NCI-H460 (cell line): ENCODE measurements around the gene RGS12. TPM values are rescaled to one million over a fixed set of nuclear protein-coding genes. Genes with fewer than 3 reads are reported as not detected.

Source experiments
- DNase-seq: peaks from one replicate; pipeline ENCODE4 v3.0.0-alpha.2; 2016; ENCODE audit warnings: low read depth; ENCODE audit errors: extremely low read depth
- total RNA-seq: library from RNA; depleted of rRNA; stranded (reverse); fragments of >200 nt; shearing (Covaris generic); gene quantifications from 2 replicates; pipeline ENCODE4 v1.2.3, GENCODE V29; 2014

Gene RGS12
- total RNA-seq, 1 experiment from 2014 or later = 7.9 TPM

- DNase-seq = no peak
Observed at GRCh38 chr4:3269105-3269927, 23.5 kb upstream of the RGS12 start.

GRCh38 chr4:3269991-3270611 is 22.7 kb upstream of the RGS12 start:
- no peak for DNase-seq

DNA sequence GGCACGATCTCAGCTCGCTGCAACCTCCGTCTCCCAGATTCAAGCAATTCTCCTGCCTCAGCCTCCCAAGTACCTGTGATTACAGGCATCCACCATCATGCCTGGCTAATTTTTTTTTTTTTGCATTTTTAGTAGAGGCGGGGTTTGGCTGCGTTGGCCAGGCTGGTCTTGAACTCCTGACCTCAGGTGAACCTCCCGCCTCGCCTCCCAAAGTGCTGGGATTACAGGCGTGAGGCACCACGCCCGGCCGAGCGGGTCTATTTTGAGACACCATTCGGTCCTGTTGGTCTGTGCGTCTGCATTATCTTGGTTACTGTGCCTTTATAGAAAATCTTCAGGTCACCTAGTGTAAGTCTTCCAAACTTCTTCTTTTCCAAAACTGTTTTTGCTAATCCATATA is 21.7 kb upstream of the RGS12 start:
- no peak for DNase-seq

DNA sequence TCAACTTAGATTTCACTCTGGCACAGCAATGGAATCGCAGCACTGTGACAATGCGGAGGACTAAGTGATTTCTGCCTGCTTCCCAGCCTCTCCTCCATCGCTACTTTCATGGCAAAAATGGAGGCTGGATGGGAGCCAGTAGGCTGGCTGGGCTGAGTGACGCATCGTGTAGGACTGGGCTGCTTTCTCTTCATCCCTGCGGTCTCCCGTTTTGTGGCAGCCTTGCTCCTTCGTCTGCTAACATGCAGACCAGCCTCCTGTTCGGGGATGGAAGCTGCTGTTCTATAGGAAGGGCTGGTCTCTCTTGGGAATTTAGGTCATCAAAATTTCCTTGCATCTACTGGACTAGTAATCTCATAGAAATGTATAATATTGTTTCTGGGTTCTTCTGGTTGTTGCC is 15.8 kb upstream of the RGS12 start:
- DNase-seq = no peak

- no peak for DNase-seq
Observed at GRCh38 chr4:3280466-3280865, 12.4 kb upstream of the RGS12 start.

DNA sequence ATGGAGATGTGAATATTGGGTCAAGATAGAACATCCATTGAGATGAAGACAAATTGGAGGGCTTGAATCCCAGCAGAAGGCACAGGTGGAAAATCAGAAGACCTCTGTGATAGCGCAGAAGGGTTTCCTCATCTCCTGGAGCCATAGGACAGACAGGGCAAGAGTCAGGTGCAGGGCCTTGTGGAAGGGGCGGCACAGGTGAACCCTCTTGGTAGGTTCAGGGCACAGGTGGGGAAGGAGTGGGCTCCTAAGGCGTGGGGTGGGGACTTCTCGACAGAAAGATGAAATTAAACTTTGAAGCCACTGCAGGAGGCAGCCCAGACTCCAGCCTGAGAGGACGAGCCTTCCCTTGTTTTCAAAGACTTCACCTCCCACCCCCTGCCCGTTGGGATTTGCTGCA is 9.3 kb upstream of the RGS12 start:
- no peak for DNase-seq

- DNase-seq = no peak
Observed at GRCh38 chr4:3283916-3284315, 8.9 kb upstream of the RGS12 start.

DNA sequence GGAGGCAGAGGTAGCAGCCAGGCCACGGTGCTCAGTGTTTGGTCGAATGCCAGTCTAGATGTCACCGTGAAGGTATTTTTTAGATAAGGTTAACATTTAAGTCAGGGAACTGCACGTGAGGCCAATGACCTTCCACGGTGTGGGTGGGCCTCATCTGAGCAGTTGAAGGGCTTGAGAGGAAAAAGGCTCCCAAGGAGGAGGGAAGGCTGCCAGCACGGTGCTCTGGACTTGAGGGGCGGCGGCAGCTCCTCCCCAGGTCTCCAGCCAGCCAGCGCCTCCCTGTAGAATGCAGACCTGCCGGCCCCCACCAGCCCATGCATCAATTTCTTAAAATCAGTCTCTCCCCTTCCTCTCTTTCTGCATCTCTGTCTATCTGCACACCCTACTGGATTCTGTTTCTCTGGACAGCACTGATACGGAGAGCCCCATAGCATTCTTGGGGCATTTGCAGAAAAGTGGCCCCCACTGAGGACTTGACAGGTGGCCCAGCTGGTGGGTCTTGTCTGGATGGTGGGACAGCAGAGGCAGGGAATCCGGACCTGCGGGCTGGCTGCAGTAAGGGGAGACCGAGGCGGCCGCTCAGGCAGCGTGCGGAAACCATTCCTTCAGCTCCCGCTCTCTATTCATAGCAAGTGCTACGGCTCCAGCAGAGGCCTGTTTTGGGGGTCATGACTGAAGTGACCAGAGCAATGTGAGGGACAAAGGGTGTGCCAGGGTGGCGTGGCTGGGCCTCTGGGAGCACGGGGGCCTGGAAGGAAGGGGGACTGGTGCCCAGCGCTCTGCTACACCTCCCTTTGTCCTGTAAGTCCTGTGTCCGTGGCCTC is 7.9 kb upstream of the RGS12 start:
- DNase-seq = no peak

DNA sequence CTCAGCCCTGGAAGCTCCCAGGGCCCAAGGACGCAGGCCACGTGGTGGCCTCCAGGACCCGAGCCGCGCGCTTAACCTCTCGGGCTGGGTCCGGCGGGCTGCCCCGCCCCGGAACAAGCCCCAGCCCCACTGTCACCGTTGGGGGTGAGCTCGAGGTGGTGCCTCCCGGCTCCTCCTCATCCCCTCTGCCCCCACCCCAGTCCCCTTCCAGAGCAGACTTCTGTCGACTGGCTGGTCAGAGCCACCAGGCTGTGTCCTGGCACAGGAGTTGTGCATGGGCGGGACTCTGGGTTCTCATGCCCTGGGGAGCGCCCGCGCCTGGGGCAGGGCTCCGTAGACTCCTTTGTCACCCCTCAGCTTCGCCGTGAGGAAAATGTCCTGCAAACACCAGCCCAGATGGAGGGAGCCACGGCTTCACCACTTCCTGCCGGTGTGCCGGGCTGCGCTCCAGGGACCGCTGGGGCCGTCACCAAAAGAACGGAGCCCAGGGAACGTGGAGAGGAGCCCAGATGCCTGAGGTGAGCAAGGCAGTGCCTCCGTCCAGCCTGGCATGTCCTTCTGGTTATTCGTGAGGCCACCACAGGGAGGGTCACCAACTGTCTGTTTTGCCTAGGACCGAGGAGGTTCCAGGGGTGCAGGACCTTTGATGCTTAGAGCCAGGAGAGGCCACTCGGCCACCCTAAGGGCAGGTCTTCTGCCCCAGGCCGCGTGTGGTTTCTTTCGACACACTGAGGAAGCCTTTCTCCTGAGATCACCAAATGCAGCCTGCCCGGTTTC is 7.1 kb upstream of the RGS12 start:
- DNase-seq = no peak

DNA sequence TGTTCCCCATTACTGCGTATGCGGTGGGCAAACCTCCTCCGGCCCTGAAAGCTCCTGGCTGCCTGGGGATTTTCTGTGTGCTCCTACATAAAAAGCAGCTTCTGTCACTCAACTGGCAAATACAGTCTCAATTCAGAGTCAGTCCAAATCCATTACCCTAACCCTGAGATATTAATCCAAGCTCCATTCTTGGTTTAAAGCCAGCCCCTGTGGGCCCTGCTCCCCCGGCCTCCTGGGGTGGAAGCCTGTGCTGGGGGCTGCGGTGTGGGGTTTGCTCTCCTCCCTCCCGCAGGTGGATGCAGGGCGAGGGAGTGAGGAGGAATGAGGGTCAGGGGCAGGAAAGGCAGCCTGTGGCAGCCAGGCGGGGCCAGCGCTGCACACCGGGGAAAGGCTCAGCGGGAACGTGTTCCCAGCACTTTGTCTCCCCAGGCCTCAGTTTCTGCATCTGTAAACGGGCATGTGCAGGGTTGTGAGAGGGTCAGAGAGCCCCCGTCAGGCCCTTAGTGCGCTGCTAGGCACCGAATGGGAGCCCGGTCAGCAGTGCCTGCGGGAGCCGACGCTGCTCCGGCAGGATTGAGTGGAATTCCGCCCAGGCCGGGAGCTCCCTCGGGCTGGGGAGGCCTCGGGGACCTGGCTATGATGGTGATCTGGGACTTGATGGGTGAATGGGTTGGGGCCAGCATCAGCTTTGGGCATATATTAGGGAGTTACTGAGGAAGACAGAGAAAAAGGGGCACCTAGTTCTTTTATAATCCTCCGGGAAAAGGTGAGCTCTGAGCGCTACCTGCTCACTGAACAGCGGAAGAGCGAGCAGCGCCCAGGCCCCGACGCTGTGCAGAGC is 6.3 kb upstream of the RGS12 start:
- DNase-seq = no peak

DNA sequence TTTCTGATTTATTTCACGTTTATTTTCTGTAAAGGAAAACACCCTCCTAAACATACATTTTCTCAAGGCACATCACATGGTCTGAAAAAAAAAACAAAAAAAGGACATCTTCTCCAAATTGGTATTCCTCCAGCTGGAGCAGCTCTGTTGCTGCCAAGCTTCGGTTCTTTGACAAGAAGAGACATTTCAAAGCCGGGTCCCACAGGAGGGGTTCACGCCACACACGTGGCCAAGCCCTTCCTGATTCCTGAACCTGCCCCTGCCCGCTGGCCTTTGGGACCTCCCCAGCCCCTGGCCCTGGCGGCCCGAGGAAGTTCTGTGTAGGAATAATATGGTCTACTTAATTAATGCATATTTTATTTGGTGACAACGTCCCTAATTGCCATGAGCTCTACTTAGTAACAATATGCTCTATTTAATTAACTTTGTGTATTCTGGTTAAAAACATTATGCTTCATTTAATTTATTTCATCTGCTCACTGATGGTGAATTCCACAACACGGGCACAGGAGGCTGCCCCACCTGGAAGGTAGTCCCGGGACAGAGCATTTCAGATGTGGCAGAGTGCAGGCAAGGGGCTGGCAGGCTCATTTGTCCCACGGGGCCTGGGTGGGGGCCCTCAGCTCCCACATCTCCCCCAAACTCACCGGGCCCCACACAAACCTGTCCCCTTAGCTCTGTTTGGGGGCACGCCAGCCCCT is 5.4 kb upstream of the RGS12 start:
- no peak for DNase-seq

DNA sequence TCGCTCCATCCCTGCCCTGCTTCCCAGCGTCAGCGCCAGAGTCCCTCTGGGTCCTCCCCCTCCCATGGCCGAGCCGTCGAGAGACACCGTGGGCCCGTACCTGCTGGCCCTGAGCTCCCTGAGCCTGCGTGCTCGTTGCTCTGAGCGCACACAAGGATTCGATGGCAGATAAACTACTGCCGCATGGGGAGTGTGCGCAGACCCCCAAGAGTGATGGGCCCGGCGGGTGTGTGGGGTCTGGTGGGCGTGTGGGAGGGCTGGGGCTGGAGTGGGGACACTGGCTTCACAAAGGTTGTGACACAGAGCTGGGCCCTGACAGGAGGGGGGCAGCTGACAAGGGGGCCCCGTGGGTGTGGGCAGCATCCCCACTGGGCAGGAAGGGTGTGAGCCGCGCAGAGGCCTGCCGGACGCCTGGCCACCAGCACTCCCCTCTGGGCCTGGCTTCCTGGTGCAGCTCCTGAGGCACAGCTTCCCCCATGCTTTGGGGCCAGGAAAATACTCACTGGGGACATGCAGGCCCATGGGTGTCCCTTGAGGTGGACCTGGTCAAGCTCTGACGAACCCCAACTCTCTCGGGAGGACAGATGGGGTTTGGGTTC is 4.8 kb upstream of the RGS12 start:
- DNase-seq = no peak

GRCh38 chr4:3288571-3289094 is 4.2 kb upstream of the RGS12 start:
- no peak for DNase-seq

GRCh38 chr4:3290476-3290875 is 2.3 kb upstream of the RGS12 start:
- no peak for DNase-seq

DNA sequence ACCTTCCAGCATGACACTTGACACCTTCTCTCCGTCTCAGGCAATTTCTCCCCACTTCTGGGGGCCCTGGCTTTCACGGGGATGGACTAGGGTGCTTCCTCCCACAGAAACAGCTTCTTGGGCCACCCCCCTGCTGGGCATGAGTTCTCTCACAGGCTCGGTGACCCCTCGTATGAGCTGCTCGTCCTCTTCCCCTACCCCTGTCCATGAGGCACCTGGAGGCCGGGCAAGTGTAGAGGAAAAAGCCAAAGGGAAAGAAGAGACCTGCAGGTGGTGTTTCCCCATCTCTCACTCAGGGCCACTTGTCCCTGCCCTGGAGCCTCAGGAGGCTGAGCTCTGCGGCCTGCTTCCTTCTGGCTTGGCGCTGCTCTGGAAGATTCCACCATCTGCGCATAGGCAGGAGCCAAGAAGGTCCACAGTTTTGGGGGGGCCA is 1.9 kb upstream of the RGS12 start:
- DNase-seq = no peak

DNA sequence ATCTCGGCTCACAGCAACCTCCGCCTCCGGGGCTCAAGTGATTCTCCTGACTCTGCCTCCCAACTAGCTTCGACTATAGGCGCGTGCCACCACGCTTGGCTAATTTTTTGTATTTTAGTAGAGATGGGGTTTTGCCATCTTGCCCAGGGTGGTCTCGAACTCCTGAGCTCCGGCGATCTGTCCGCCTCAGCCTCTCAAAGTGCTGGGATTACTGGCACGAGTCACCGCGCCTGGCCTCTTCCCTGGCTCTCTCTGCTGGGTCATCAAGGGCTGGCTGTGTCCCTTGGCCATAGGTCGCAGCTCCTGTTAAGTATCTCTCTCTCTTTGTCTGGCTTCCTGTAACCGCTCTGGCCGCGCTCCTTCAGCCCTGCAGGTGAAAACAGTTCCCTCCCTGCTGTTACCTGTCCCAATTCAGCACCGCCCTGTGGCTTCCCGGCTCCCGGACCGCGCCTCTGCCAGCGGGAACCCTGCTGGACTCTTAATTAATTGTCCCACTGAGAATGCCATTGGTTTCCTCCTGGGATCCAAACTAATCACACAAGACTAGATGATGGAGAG is 1.3 kb upstream of the RGS12 start:
- DNase-seq = no peak

DNA sequence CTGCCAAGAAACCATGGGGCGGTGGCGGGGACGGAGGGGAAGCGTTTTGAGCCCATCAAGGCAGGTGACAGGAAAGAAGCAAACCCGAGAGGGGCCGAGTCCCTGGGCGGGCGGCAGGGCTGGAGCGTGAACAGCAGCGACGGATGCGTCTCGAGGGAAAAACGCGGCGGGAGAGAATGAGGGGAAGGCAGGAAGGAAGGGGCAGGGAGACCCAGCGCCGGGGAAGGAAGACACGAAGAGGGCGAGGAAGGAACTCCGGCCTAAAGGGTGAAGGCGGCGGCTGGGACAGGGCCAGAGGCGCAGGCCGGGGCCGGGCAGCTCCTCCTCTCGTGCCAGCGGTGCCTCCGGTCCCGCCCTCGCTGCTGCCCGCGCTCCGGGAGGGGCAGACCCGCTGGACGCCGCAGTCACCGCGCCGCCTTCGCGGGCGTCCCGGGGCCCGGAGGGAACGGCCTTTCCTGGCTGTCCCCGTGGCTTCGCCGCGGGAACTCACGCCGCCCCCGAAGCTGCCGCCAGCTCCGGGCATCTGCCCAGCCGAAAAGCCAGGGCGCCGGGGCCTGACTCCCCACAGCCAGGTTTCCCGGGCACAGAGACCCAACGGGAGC is 751 bp upstream of the RGS12 start:
- DNase-seq = no peak
